AG04450 (cell line): ENCODE measurements around the gene DLX1. TPM values are rescaled to one million over a fixed set of nuclear protein-coding genes. Genes with fewer than 3 reads are reported as not detected.
"Not testable (repeated sequence)": the region's sequence is repeated elsewhere in the genome, so short reads cannot be mapped to it uniquely, and the experiment has no call there.

ENCODE experiments used
- CTCF ChIA-PET: fragments of 300-600, 350-600 bp; formaldehyde crosslinking; extraction: SDS; loops from one replicate; lab custom pipeline; 2022; ENCODE audit warnings: antibody characterized with exemption, inconsistent platforms; lab: Charles Lee
- POLR2A ChIA-PET: fragments of 350-600 bp; formaldehyde crosslinking; extraction: SDS; loops from one replicate; lab custom pipeline; 2021; ENCODE audit warnings: antibody characterized with exemption, inconsistent platforms; lab: Yijun Ruan, JAX
- DNase-seq: peaks from one replicate; pipeline ENCODE4 v3.0.0-alpha.2; 2011; ENCODE audit warnings: low read depth, low spot score
- H3K27ac ChIP-seq: one replicate; pipeline ENCODE4 v1.5.1; 2012; ENCODE audit warnings: low read depth, low read length, control low read depth
- H3K27me3 ChIP-seq: one replicate; pipeline ENCODE4 v1.6.0; 2012; ENCODE audit warnings: low read length; ENCODE audit not compliant: control insufficient read depth, insufficient read depth
- H3K4me3 ChIP-seq: 2 replicates; pipeline ENCODE4 v1.5.1; 2011; ENCODE audit warnings: mild to moderate bottlenecking, low read depth, low read length, control low read depth
- H3K9me3 ChIP-seq: 2 replicates; pipeline ENCODE4 v1.5.1; 2012; ENCODE audit warnings: low read length; ENCODE audit not compliant: control insufficient read depth, insufficient read depth
- CTCF ChIP-seq: IDR thresholded peaks from 2 replicates; pipeline ENCODE4 v1.5.1; 2011; ENCODE audit warnings: low read depth, low read length, control low read depth, inconsistent platforms
- polyA plus RNA-seq: library from polyadenylated mRNA; depleted of rRNA; stranded (reverse); fragments of >200 nt; gene quantifications from 2 replicates; pipeline ENCODE4 v1.2.3, GENCODE V29; 2011

Gene DLX1
- polyA plus RNA-seq, 1 experiment = 2.2 TPM

GRCh38 chr2:172109988-172110811 is 24.9 kb downstream of the DLX1 start:
- no peak for DNase-seq
- Histone ChIP-seq H3K27ac (no peak overlapping the region), H3K4me3 (no peak overlapping the region), H3K9me3 (peaks cover 4% of the 10 kb centered on the region; the same call in 1 of the 2 replicates), H3K27me3 (no peaks in the 10 kb centered on the region)
- POLR2A ChIA-PET = interaction anchor here (1.2 kb wide), 1 partner anchor 12 kb away, joined by 5 read pairs; no protein-coding TSS in a partner anchor
- TF ChIP-seq CTCF = no peak
- CTCF ChIA-PET = no interaction called here

- H3K9me3 ChIP-seq = no peaks in the 10 kb centered on the region
- H3K4me3 ChIP-seq = no peak overlapping the region
- ChIA-PET CTCF (interaction anchor here (0.6 to 1.9 kb wide), 13 partner anchors 11 to 539 kb away, joined by 3 to 22 read pairs (median 7); partner anchors contain the start of gene DLX2), POLR2A (interaction anchor here (0.6 kb wide), 1 partner anchor 319 kb away, joined by 4 read pairs; no protein-coding TSS in a partner anchor)
- no peaks in the 10 kb centered on the region for H3K27me3 ChIP-seq
- H3K27ac ChIP-seq = no peak overlapping the region
- TF ChIP-seq CTCF = peak; percentile 39
- no peak for DNase-seq
Observed at GRCh38 chr2:172113617-172114016, 28.3 kb downstream of the DLX1 start.

- ChIA-PET POLR2A (interaction anchor here (0.6 kb wide), 1 partner anchor 320 kb away, joined by 4 read pairs; no protein-coding TSS in a partner anchor), CTCF (interaction anchor here (0.6 to 2.2 kb wide), 14 partner anchors 8 to 540 kb away, joined by 3 to 22 read pairs (median 6); partner anchors contain the start of gene DLX2)
- not testable (repeated sequence) for H3K27me3 ChIP-seq, H3K9me3 ChIP-seq, H3K27ac ChIP-seq, DNase-seq, H3K4me3 ChIP-seq
Observed at GRCh38 chr2:172114176-172114575, 28.9 kb downstream of the DLX1 start.

GRCh38 chr2:172114579-172114978 is 29.3 kb downstream of the DLX1 start:
- Histone ChIP-seq H3K27me3 (no peaks in the 10 kb centered on the region), H3K27ac (no peak overlapping the region), H3K9me3 (no peaks in the 10 kb centered on the region), H3K4me3 (no peak overlapping the region)
- no peak for DNase-seq
- TF ChIP-seq CTCF = no peak
- CTCF ChIA-PET = interaction anchor here (0.6 to 2.2 kb wide), 8 partner anchors 8 to 402 kb away, joined by 3 to 13 read pairs (median 3); partner anchors contain the start of gene DLX2
- POLR2A ChIA-PET = no interaction called here

GRCh38 chr2:172116107-172116506 is 30.8 kb downstream of the DLX1 start:
- H3K9me3 ChIP-seq = no peaks in the 10 kb centered on the region
- H3K27me3 ChIP-seq = no peaks in the 10 kb centered on the region
- ChIA-PET POLR2A (no interaction called here), CTCF (interaction anchor here (1.0 to 2.2 kb wide), 2 partner anchors 10 to 11 kb away, joined by 3 to 13 read pairs; no protein-coding TSS in a partner anchor)
- H3K27ac ChIP-seq = no peak overlapping the region
- H3K4me3 ChIP-seq = no peak overlapping the region
- DNase-seq = no peak
- no peak for TF ChIP-seq CTCF
